Activated T-helper 2 cell treated with anti-CD3 and anti-CD28 coated beads, Interferon-gamma antibody, Interleukin-2, Interleukin-4, amounts not matched to agents 10 μg/mL and 5 μg/mL and 100 μg/mL, durations not matched to agents 14 hours and 24 hours and 36 hours (primary cell): ENCODE measurements around the gene KLHL30. TPM values are rescaled to one million over a fixed set of nuclear protein-coding genes. Genes with fewer than 3 reads are reported as not detected.

ENCODE experiments used
- DNase-seq: peaks from one replicate; pipeline ENCODE4 v3.0.0; 2021; ENCODE audit warnings: low spot score
- H3K27ac Mint-ChIP-seq: one replicate; pipeline ENCODE4 v1.8.0; 2021; ENCODE audit warnings: mixed read lengths
- H3K27me3 Mint-ChIP-seq: one replicate; pipeline ENCODE4 v1.8.0; 2021; ENCODE audit warnings: low read depth, mixed read lengths
- H3K36me3 Mint-ChIP-seq: one replicate; pipeline ENCODE4 v1.8.0; 2021; ENCODE audit warnings: low read depth, mixed read lengths
- H3K4me1 Mint-ChIP-seq: one replicate; pipeline ENCODE4 v1.8.0; 2021; ENCODE audit warnings: low read depth, mixed read lengths
- H3K4me3 Mint-ChIP-seq: one replicate; pipeline ENCODE4 v1.8.0; 2021; ENCODE audit warnings: low read depth, mild to moderate bottlenecking, moderate library complexity, mixed read lengths
- H3K9me3 Mint-ChIP-seq: one replicate; pipeline ENCODE4 v1.8.0; 2021; ENCODE audit warnings: mixed read lengths
- intact Hi-C: fragments of 100-400 bp; cut with micrococcal nuclease; formaldehyde crosslinking; loops from one replicate; pipeline ENCODE4 v1.15.1; 2023
- total RNA-seq: library from RNA; stranded (reverse); gene quantifications from 2 replicates; pipeline ENCODE4 v1.2.3, GENCODE V29; 2022

Gene KLHL30
- total RNA-seq, 1 donor from 2014 or later, result not detected

GRCh38 chr2:238098901-238099713 is 39.4 kb upstream of the KLHL30 start:
- peak overlapping the region; percentile 46 for H3K27ac Mint-ChIP-seq
- peaks cover 28% of the 10 kb centered on the region for H3K36me3 Mint-ChIP-seq
- DNase-seq, result no peak
- intact Hi-C loops, result no loop called here
- H3K4me1 Mint-ChIP-seq, result peaks cover 3% of the 10 kb centered on the region
- H3K27me3 Mint-ChIP-seq, result no peaks in the 10 kb centered on the region
- no peak overlapping the region for H3K4me3 Mint-ChIP-seq
- no peaks in the 10 kb centered on the region for H3K9me3 Mint-ChIP-seq

GRCh38 chr2:238099714-238100048 is 38.8 kb upstream of the KLHL30 start:
- no peaks in the 10 kb centered on the region for H3K27me3 Mint-ChIP-seq
- peaks cover 27% of the 10 kb centered on the region for H3K36me3 Mint-ChIP-seq
- no peak overlapping the region for H3K4me3 Mint-ChIP-seq
- no peaks in the 10 kb centered on the region for H3K9me3 Mint-ChIP-seq
- DNase-seq, result no peak
- no peak overlapping the region for H3K27ac Mint-ChIP-seq
- H3K4me1 Mint-ChIP-seq, result peaks cover 3% of the 10 kb centered on the region
- intact Hi-C loops, result loop anchor here (10.0 kb wide), 1 partner anchor 245 kb away; the partner anchor contains the start of gene RAMP1

- H3K36me3 Mint-ChIP-seq, result peaks cover 23% of the 10 kb centered on the region
- no peaks in the 10 kb centered on the region for H3K9me3 Mint-ChIP-seq
- no peak within 1 kb of the TSS for H3K4me3 Mint-ChIP-seq
- H3K27me3 Mint-ChIP-seq, result no peaks in the 10 kb centered on the region
- intact Hi-C loops, result loop anchor here (10.0 kb wide), 1 partner anchor 245 kb away; the partner anchor contains the start of gene RAMP1
- DNase-seq, result no peak
- H3K27ac Mint-ChIP-seq, result peak within 1 kb of the TSS; percentile 46
- peaks cover 3% of the 10 kb centered on the region for H3K4me1 Mint-ChIP-seq
These were observed 38.2 kb upstream of the KLHL30 start, which contains the start of gene ESPNL for GRCh38 chr2:238100049-238100820. TSS of gene ESPNL (plus strand) at chr2:238100340. CDS start at chr2:238100420, 80 bp downstream.

GRCh38 chr2:238100821-238101771 is 37.4 kb upstream of the KLHL30 start:
- Mint-ChIP-seq H3K27me3 (no peaks in the 10 kb centered on the region), H3K36me3 (peaks cover 20% of the 10 kb centered on the region), H3K4me1 (peaks cover 3% of the 10 kb centered on the region), H3K9me3 (no peaks in the 10 kb centered on the region), H3K4me3 (no peak overlapping the region), H3K27ac (no peak overlapping the region)
- intact Hi-C loops, result loop anchor here (10.0 kb wide), 1 partner anchor 246 kb away; the partner anchor contains the start of gene RAMP1
- no peak for DNase-seq

DNA sequence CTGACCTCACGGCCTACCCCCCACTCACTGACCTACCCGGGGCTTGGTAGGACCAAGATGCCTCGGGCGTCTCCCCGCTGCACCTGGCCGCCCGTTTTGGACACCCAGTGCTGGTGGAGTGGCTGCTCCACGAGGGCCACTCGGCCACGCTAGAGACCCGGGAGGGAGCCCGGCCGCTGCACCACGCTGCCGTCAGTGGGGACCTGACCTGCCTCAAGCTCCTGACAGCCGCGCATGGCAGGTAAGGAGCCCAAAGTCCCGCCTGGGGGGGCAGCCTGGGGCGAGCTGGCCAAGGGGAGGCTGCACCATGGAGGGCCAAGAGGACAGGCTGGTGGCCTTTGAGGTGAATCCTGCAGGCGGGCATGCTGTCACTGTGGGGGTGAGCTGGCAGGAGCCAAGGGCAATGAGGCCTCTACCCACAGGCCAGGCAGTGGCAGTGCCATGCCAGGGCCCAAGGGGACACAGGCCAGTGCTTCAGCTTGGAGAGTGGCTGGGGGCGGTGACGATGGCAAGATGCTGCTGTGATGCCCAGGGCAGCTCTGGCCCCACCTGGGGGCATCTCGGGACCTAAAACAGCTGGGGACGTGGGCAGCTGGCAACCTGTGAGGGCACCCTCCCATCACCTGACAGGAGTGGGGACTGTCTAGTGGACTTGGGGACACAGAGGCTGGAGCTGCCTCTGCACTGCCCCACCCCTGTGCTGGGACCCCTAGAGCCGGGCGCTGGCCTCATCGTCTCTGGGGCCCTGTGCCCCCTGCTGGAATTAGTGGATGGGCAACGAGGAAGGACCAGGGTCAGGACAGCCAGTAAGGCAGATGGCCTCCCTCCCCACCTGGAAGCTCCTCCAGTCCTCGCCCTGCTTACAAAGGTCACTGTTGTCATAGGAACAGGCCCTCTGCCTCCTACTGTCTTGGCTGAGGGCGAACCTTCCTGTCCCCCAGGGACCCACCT is 36.3 kb upstream of the KLHL30 start:
- no peak overlapping the region for H3K4me3 Mint-ChIP-seq
- DNase-seq, result no peak
- intact Hi-C loops, result loop anchor here (10.0 kb wide), 1 partner anchor 247 kb away; the partner anchor contains the start of gene RAMP1
- H3K4me1 Mint-ChIP-seq, result peaks cover 3% of the 10 kb centered on the region
- H3K36me3 Mint-ChIP-seq, result peaks cover 14% of the 10 kb centered on the region
- no peak overlapping the region for H3K27ac Mint-ChIP-seq
- H3K9me3 Mint-ChIP-seq, result no peaks in the 10 kb centered on the region
- H3K27me3 Mint-ChIP-seq, result no peaks in the 10 kb centered on the region

DNA sequence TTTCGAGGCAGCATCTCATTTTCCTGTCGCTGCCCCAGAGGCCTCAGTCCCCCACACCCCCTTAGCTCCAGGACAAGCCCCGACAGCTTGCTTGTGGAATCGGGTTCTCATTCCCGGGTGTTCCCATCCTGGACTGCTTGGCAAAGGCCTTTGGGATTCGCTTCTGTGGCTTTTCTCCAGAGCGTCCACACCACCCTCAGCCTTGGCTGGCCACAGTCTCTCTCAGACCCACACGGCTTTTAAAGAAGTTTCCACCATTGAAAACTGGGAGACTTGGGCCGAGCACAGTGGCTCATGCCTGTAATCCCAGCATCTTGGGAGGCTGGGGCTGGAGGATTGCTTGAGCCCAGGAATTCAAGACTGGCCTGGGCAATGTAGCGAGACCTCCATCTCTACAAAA is 35.6 kb upstream of the KLHL30 start:
- Mint-ChIP-seq H3K4me1 (peaks cover 4% of the 10 kb centered on the region), H3K36me3 (peaks cover 7% of the 10 kb centered on the region), H3K27ac (no peak overlapping the region), H3K27me3 (no peaks in the 10 kb centered on the region), H3K4me3 (no peak overlapping the region), H3K9me3 (no peaks in the 10 kb centered on the region)
- DNase-seq, result no peak
- intact Hi-C loops, result loop anchor here (10.0 kb wide), 1 partner anchor 248 kb away; the partner anchor contains the start of gene RAMP1

GRCh38 chr2:238103465-238104225 is 34.8 kb upstream of the KLHL30 start:
- intact Hi-C loops, result loop anchor here (10.0 kb wide), 1 partner anchor 249 kb away; the partner anchor contains the start of gene RAMP1
- peaks cover 4% of the 10 kb centered on the region for H3K4me1 Mint-ChIP-seq
- H3K9me3 Mint-ChIP-seq, result no peaks in the 10 kb centered on the region
- H3K4me3 Mint-ChIP-seq, result no peak overlapping the region
- no peak for DNase-seq
- H3K27me3 Mint-ChIP-seq, result no peaks in the 10 kb centered on the region
- H3K27ac Mint-ChIP-seq, result no peak overlapping the region
- H3K36me3 Mint-ChIP-seq, result peaks cover 5% of the 10 kb centered on the region

DNA sequence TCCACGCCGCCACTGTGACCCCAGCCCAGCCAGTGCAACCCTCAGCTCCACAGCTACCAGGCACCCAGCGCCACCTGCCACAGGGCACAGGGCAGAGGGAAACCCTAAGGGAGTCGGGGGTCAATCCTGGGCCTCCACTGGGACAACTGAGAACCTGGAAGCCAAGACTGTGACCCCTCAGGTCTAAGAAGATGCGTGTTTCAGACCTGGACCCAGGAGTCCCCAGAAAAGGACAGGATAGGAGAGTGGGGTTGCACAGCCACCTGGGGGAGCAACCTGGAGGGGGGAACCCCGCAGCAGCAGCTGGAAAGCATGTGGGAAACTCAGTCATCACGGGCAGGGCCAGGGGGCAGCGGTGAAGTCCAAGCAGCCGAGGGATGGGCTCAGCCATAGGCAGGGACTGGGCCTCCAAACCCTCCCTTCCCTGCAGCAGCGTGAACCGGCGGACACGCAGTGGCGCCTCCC is 34.2 kb upstream of the KLHL30 start:
- no peak for DNase-seq
- H3K9me3 Mint-ChIP-seq, result no peaks in the 10 kb centered on the region
- no peaks in the 10 kb centered on the region for H3K27me3 Mint-ChIP-seq
- H3K36me3 Mint-ChIP-seq, result no peaks in the 10 kb centered on the region
- intact Hi-C loops, result loop anchor here (10.0 kb wide), 1 partner anchor 249 kb away; the partner anchor contains the start of gene RAMP1
- no peak overlapping the region for H3K27ac Mint-ChIP-seq
- H3K4me3 Mint-ChIP-seq, result no peak overlapping the region
- H3K4me1 Mint-ChIP-seq, result peaks cover 3% of the 10 kb centered on the region

DNA sequence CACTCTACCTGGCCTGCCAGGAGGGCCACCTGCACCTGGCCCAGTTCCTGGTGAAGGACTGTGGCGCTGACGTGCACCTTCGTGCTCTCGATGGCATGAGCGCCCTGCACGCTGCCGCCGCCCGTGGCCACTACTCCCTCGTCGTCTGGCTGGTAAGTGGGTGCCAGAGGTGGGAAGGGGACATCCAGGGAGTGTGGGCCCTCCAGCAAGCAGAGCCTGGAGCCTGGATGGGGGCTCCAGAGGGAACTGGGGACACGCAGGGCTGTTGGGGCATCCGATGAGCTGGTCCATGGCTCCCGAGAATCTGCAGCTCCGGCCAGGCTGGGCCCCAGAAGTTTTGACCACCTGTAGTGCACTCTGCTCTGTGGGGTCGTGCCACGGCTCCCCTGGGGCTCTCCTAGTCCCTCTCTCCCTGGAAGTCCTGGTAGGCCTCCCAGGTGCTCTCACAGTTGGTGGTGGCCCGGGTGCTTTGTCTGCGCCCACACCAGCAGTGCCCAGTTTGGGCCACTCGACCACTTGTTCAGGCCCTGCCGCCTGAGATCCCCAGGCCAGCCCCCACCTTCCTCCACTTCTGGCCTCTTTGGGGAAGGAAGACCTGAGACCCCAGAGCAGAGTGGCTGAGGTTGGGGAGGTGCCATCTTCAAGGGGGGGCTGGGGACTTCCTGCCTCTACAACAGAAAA is 33.6 kb upstream of the KLHL30 start:
- no peaks in the 10 kb centered on the region for H3K9me3 Mint-ChIP-seq
- DNase-seq, result no peak
- peaks cover 3% of the 10 kb centered on the region for H3K4me1 Mint-ChIP-seq
- H3K27me3 Mint-ChIP-seq, result no peaks in the 10 kb centered on the region
- no peaks in the 10 kb centered on the region for H3K36me3 Mint-ChIP-seq
- intact Hi-C loops, result loop anchor here (10.0 kb wide), 1 partner anchor 250 kb away; the partner anchor contains the start of gene RAMP1
- no peak overlapping the region for H3K4me3 Mint-ChIP-seq
- no peak overlapping the region for H3K27ac Mint-ChIP-seq

- intact Hi-C loops, result loop anchor here (10.0 kb wide), 1 partner anchor 251 kb away; the partner anchor contains the start of gene RAMP1
- no peak for DNase-seq
- Mint-ChIP-seq H3K4me3 (no peak overlapping the region), H3K4me1 (peaks cover 3% of the 10 kb centered on the region), H3K27ac (no peak overlapping the region), H3K9me3 (no peaks in the 10 kb centered on the region), H3K36me3 (no peaks in the 10 kb centered on the region), H3K27me3 (no peaks in the 10 kb centered on the region)
These were observed 32.7 kb upstream of the KLHL30 start for GRCh38 chr2:238105506-238106338.
